ENCODE data around the gene TMPRSS11B. TPM values are rescaled to one million over a fixed set of nuclear protein-coding genes. Genes with fewer than 3 reads are reported as not detected.

Gene TMPRSS11B
- total RNA-seq, 4 donors from 2014 or later: not detected

GRCh38 chr4:68216501-68216900 lies 29.0 kb downstream of the TMPRSS11B start:
- no peak for TF ChIP-seq CTCF (IDR thresholded peaks at IDR 0.05; ENCODE audit: low read depth)

- TF ChIP-seq CTCF (IDR thresholded peaks at IDR 0.05; ENCODE audit: low read depth): no peak
These were observed 36.5 kb downstream of the TMPRSS11B start for GRCh38 chr4:68209003-68209402.

- no peak for TF ChIP-seq CTCF (IDR thresholded peaks at IDR 0.05; ENCODE audit: low read depth)
These were observed 52.3 kb downstream of the TMPRSS11B start for GRCh38 chr4:68193194-68193593.

- no peak for TF ChIP-seq CTCF (IDR thresholded peaks at IDR 0.05; ENCODE audit: low read depth)
These were observed 58.3 kb downstream of the TMPRSS11B start for GRCh38 chr4:68187145-68187544.

GRCh38 chr4:68184923-68185322 lies 60.6 kb downstream of the TMPRSS11B start:
- no peak for TF ChIP-seq CTCF (IDR thresholded peaks at IDR 0.05; ENCODE audit: low read depth)

- TF ChIP-seq CTCF (IDR thresholded peaks at IDR 0.05; ENCODE audit: low read depth): no peak
These were observed 62.1 kb downstream of the TMPRSS11B start for GRCh38 chr4:68183417-68183816.

GRCh38 chr4:68182382-68182820 lies 63.1 kb downstream of the TMPRSS11B start:
- TF ChIP-seq CTCF (IDR thresholded peaks at IDR 0.05; ENCODE audit: low read depth): no peak
